Measurements from ENCODE around the gene DNM2.
"Not testable (repeated sequence)": the region's sequence is repeated elsewhere in the genome, so short reads cannot be mapped to it uniquely, and the experiment has no call there.

DNM2 gene

GRCh38 chr19:10752913-10753704, 35.2 kb downstream of the DNM2 start:
- DNase-seq: no peak

GRCh38 chr19:10756371-10756770, 38.5 kb downstream of the DNM2 start:
- DNase-seq: no peak

GRCh38 chr19:10756791-10757190, 38.9 kb downstream of the DNM2 start:
- DNase-seq: no peak

GRCh38 chr19:10758050-10758449, 40.2 kb downstream of the DNM2 start:
- not testable (repeated sequence) for DNase-seq

- DNase-seq: no peak
Measured at GRCh38 chr19:10758978-10759377, 41.1 kb downstream of the DNM2 start.

- peak; percentile 36 for DNase-seq
Measured at GRCh38 chr19:10760273-10760944, 42.5 kb downstream of the DNM2 start.

- DNase-seq: no peak
Measured at GRCh38 chr19:10761443-10762250, 43.8 kb downstream of the DNM2 start.

- DNase-seq: peak; percentile 32
Measured at GRCh38 chr19:10762656-10763055, 44.8 kb downstream of the DNM2 start.

- no peak for DNase-seq
Measured at GRCh38 chr19:10763411-10763810, 45.5 kb downstream of the DNM2 start.

- DNase-seq: no peak
Measured at GRCh38 chr19:10763828-10764339, 46.0 kb downstream of the DNM2 start.

- no peak for DNase-seq
Measured at GRCh38 chr19:10764340-10764894, 46.5 kb downstream of the DNM2 start.

- DNase-seq: no peak
Measured at GRCh38 chr19:10766049-10766623, 48.3 kb downstream of the DNM2 start.

GRCh38 chr19:10766671-10767201, 48.9 kb downstream of the DNM2 start:
- no peak for DNase-seq

GRCh38 chr19:10767726-10768125, 49.8 kb downstream of the DNM2 start:
- no peak for DNase-seq

GRCh38 chr19:10768369-10768768, 50.5 kb downstream of the DNM2 start:
- DNase-seq: no peak

- DNase-seq: no peak
Measured at GRCh38 chr19:10768936-10769335, 51.1 kb downstream of the DNM2 start.

- no peak for DNase-seq
Measured at GRCh38 chr19:10769533-10770491, 51.9 kb downstream of the DNM2 start.

- no peak for DNase-seq
Measured at GRCh38 chr19:10773969-10774368, 56.1 kb downstream of the DNM2 start.

GRCh38 chr19:10774893-10775292, 57.0 kb downstream of the DNM2 start:
- no peak for DNase-seq

GRCh38 chr19:10776900-10777650, 59.2 kb downstream of the DNM2 start:
- no peak for DNase-seq

All from T-helper 9 cell (primary cell).